Common myeloid progenitor, CD34-positive (primary cell): Measurements from ENCODE around the gene ATP2C2.
A peak's percentile ranks its signal among the peaks of the same experiment; 100 is the strongest.

Experiments used
- CTCF ChIA-PET: fragments of 350-600 bp; sonication (Branson Sonifier 250); formaldehyde crosslinking; loops from one replicate; lab custom pipeline; 2021; ENCODE audit warnings: antibody characterized with exemption; lab: Charles Lee
- POLR2A ChIA-PET: fragments of 350-600 bp; sonication (Branson Sonifier 250); formaldehyde crosslinking; loops from one replicate; lab custom pipeline; 2021; ENCODE audit warnings: antibody characterized with exemption; lab: Charles Lee
- DNase-seq, 3 donors: peaks; one replicate each; pipeline versions ENCODE4 v3.0.0 to v3.0.0-alpha.2; 2013
- H3K27ac ChIP-seq, 2 experiments: 1 replicate in 1 of 2; 2 replicates in 1 of 2; pipeline ENCODE4 v1.7.0; 2013; ENCODE audit warnings: inconsistent platforms in 2 of 2, low read length in 2 of 2, mild to moderate bottlenecking in 2 of 2, low read depth in 1 of 2, moderate library complexity in 1 of 2; ENCODE audit not compliant: severe bottlenecking in 2 of 2, insufficient read depth in 1 of 2, poor library complexity in 1 of 2
- H3K27me3 ChIP-seq, 5 experiments: replicated peaks in 2 of 5; 1 replicate in 3 of 5; 2 replicates in 2 of 5; pipeline versions ENCODE4 v1.6.1 to v1.7.0; 2013; ENCODE audit warnings: low read length in 4 of 5, mild to moderate bottlenecking in 2 of 5, moderate library complexity in 2 of 5, inconsistent platforms in 1 of 5; ENCODE audit not compliant: insufficient read depth in 5 of 5, control insufficient read depth in 4 of 5
- H3K36me3 ChIP-seq, 4 experiments: 1 replicate in 2 of 4; 2 replicates in 2 of 4; pipeline versions ENCODE4 v1.6.1 to v1.7.0; 2013; ENCODE audit warnings: low read length in 3 of 4, control low read depth in 1 of 4, mild to moderate bottlenecking in 1 of 4; ENCODE audit not compliant: control insufficient read depth in 4 of 4, insufficient read depth in 4 of 4
- H3K4me1 ChIP-seq, 4 experiments: 1 replicate in 3 of 4; 2 replicates in 1 of 4; pipeline versions ENCODE4 v1.6.1 to v1.7.1; 2013; ENCODE audit warnings: low read length in 3 of 4, mild to moderate bottlenecking in 3 of 4, control low read depth in 1 of 4, inconsistent platforms in 1 of 4, moderate library complexity in 1 of 4; ENCODE audit not compliant: control insufficient read depth in 4 of 4, insufficient read depth in 4 of 4; ENCODE audit errors: control extremely low read depth in 1 of 4
- H3K4me3 ChIP-seq, 7 experiments: 1 replicate in 4 of 7; 2 replicates in 3 of 7; pipeline versions ENCODE4 v1.5.1 to v1.7.0; 2013; ENCODE audit warnings: mild to moderate bottlenecking in 7 of 7, low read length in 6 of 7, moderate library complexity in 6 of 7, inconsistent platforms in 2 of 7, low read depth in 2 of 7, control low read depth in 1 of 7; ENCODE audit not compliant: insufficient read depth in 4 of 7, control insufficient read depth in 1 of 7; ENCODE audit errors: extremely low read depth in 1 of 7
- H3K9me3 ChIP-seq, 5 experiments: 1 replicate in 4 of 5; 2 replicates in 1 of 5; pipeline versions ENCODE4 v1.6.1 to v1.7.1; 2013; ENCODE audit warnings: low read length in 4 of 5, mild to moderate bottlenecking in 2 of 5, inconsistent platforms in 1 of 5, low read depth in 1 of 5, moderate library complexity in 1 of 5; ENCODE audit not compliant: control insufficient read depth in 4 of 5, insufficient read depth in 2 of 5; ENCODE audit errors: control extremely low read depth in 1 of 5
- WGBS: methylation state at CpG from one replicate; pipeline ENCODE4 v1.1.5; 2013; ENCODE audit not compliant: insufficient coverage; 5-methylcytosine and 5-hydroxymethylcytosine counted together

Gene ATP2C2

GRCh38 chr16:84484579-84485254 is 116.4 kb downstream of the ATP2C2 start:
- WGBS: 94% methylated on average over 13 of the region's 15 CpGs
- no peak overlapping the region for H3K27ac ChIP-seq
- H3K36me3 ChIP-seq: peaks cover 2 to 33% (median 9%) of the 10 kb centered on the region in 4 experiments
- H3K27me3 ChIP-seq: no peaks in the 10 kb centered on the region
- H3K9me3 ChIP-seq: no peaks in the 10 kb centered on the region
- H3K4me3 ChIP-seq: no peak overlapping the region
- H3K4me1 ChIP-seq: peaks cover 0 to 17% (median 2%) of the 10 kb centered on the region in 4 experiments
- POLR2A ChIA-PET: no interaction called here
- CTCF ChIA-PET: interaction anchor here (0.9 to 3.0 kb wide), 8 partner anchors 9 to 396 kb away, joined by 3 to 15 read pairs (median 5); no protein-coding TSS in a partner anchor
- peak in 2 of 3 donors; percentile 11 to 28 for DNase-seq

DNA sequence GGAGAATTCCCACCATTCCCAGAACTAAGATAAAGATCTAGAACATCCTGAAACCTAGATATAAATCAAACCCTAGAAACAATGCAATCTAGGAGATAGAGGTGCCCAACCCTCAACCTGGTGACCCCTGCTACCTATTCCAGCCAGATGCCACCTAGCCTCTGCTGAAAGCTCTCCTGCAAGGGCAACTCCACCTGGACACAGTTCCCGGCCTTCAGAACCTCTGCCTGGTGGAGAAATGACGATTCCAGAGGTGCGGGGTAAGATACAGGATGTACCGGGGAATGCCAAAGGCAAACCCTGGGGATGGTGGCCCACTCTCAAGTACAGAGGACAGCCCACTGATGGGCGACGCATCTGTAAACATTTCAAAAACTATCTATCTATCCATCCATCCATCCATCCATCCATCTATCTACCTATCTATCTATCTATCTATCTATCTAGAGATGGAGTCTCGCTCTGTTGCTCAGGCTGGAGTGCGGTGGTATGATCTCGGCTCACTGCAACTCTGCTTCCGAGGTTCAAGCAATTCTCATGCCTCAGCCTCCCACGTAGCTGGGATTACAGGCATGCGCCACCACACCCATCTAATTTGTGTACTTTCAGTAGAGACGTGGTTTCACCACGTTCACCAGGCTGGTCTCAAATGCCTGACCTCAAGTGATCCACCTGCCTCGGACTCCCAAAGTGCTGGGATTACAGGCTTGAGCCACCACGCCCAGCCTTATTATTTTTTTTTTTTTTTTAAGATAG is 117.1 kb downstream of the ATP2C2 start:
- Histone ChIP-seq H3K4me3 (no peak overlapping the region), H3K9me3 (no peaks in the 10 kb centered on the region), H3K4me1 (peaks cover 0 to 17% (median 2%) of the 10 kb centered on the region in 4 experiments), H3K27me3 (no peaks in the 10 kb centered on the region), H3K36me3 (peaks cover 4 to 27% (median 11%) of the 10 kb centered on the region in 4 experiments), H3K27ac (no peak overlapping the region)
- ChIA-PET POLR2A (no interaction called here), CTCF (interaction anchor here (1.6 to 2.7 kb wide), 3 partner anchors 9 to 209 kb away, joined by 3 to 7 read pairs (median 7); no protein-coding TSS in a partner anchor)
- 94% methylated on average over 15 of the region's 16 CpGs for WGBS
- no peak for DNase-seq

- Histone ChIP-seq H3K27ac (no peak overlapping the region), H3K9me3 (no peaks in the 10 kb centered on the region), H3K36me3 (peaks cover 4 to 25% (median 9%) of the 10 kb centered on the region in 4 experiments), H3K27me3 (no peaks in the 10 kb centered on the region), H3K4me3 (no peak overlapping the region), H3K4me1 (peaks cover 0 to 16% (median 2%) of the 10 kb centered on the region in 4 experiments)
- ChIA-PET POLR2A (no interaction called here), CTCF (interaction anchor here (0.8 to 2.7 kb wide), 3 partner anchors 9 to 209 kb away, joined by 3 to 7 read pairs (median 3); no protein-coding TSS in a partner anchor)
- DNase-seq: no peak
- 93% methylated on average over 14 of the region's 14 CpGs for WGBS
Measured at GRCh38 chr16:84486126-84486525, 117.8 kb downstream of the ATP2C2 start.

DNA sequence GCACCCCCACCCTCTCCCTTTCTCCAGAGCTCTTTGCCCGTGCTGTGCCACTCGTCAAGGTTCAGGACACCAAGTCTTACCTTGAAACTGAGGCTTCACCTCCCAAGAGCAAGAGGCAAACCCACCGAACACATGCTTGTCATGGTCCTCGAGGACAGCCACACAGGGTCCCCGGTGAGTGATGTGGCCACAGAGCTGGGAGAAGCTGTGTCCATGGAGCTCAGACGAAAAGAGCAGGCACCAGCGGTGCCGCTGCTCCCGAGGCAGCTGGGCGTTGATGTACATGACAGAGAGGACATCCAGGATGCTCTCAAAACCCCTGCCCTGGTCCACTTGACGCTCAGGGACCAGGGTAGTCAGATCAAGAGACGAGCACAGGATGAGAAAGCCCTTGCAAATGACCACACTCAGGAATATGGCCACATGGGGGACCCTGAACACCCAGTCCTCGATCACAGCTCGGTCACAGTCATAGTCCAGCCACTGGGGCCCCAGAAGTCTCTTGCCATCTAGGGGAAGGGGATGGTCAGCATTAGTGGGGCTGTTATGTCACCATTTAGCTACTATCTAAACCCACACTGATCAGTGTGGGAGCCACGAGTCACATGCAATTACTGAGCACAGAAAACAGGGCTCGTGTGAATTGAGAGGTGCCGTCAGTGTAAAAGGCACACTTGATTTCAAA is 118.4 kb downstream of the ATP2C2 start:
- 98% methylated on average over 11 of the region's 17 CpGs for WGBS
- H3K36me3 ChIP-seq: peaks cover 4 to 25% (median 9%) of the 10 kb centered on the region in 4 experiments
- H3K4me1 ChIP-seq: peaks cover 0 to 12% (median 2%) of the 10 kb centered on the region in 4 experiments
- H3K27me3 ChIP-seq: no peaks in the 10 kb centered on the region
- POLR2A ChIA-PET: no interaction called here
- no peak overlapping the region for H3K4me3 ChIP-seq
- DNase-seq: no peak
- CTCF ChIA-PET: interaction anchor here (0.8 to 2.7 kb wide), 4 partner anchors 8 to 210 kb away, joined by 3 to 7 read pairs (median 3); no protein-coding TSS in a partner anchor
- no peaks in the 10 kb centered on the region for H3K9me3 ChIP-seq
- no peak overlapping the region for H3K27ac ChIP-seq

DNA sequence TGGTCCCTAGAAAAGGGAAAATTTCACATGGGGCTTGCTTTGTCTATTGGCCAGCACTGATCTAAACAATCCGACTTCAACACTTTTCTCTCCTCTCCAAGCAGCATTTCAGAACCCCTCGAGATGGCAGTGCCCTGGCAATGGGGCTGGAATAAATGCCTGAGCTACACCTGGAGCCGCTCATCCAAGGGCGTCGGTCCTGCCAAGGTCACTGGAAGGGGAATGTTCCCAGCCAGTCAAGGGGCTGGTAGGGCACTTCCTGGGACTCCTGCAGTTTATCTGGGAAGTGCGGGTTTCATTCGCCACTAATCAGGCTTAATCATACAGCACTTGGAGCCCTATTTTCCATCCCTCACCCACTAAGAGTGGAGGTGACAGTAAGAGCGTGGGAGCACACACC is 119.0 kb downstream of the ATP2C2 start:
- DNase-seq: no peak
- POLR2A ChIA-PET: no interaction called here
- no peaks in the 10 kb centered on the region for H3K27me3 ChIP-seq
- H3K4me1 ChIP-seq: peaks cover 0 to 5% (median 0%) of the 10 kb centered on the region in 4 experiments
- no peaks in the 10 kb centered on the region for H3K9me3 ChIP-seq
- CTCF ChIA-PET: interaction anchor here (1.2 to 2.7 kb wide), 2 partner anchors 9 to 211 kb away, joined by 3 to 7 read pairs; no protein-coding TSS in a partner anchor
- no peak overlapping the region for H3K27ac ChIP-seq
- 96% methylated on average over 5 of the region's 8 CpGs for whole genome bisulfite sequencing
- H3K4me3 ChIP-seq: no peak overlapping the region
- peaks cover 4 to 25% (median 9%) of the 10 kb centered on the region in 4 experiments for H3K36me3 ChIP-seq

- H3K4me1 ChIP-seq: no peaks in the 10 kb centered on the region
- no peak for DNase-seq
- ChIA-PET POLR2A (no interaction called here), CTCF (interaction anchor here (0.6 to 1.3 kb wide), 2 partner anchors 261 to 405 kb away, joined by 3 read pairs; no protein-coding TSS in a partner anchor)
- whole genome bisulfite sequencing: 89% methylated on average over 8 of the region's 8 CpGs
- no peak overlapping the region for H3K4me3 ChIP-seq
- peaks cover 2 to 12% (median 3%) of the 10 kb centered on the region in 5 experiments for H3K9me3 ChIP-seq
- H3K36me3 ChIP-seq: peaks cover 10 to 37% (median 16%) of the 10 kb centered on the region in 4 experiments
- no peaks in the 10 kb centered on the region for H3K27me3 ChIP-seq
- H3K27ac ChIP-seq: no peak overlapping the region
Measured at GRCh38 chr16:84489131-84489530, 120.8 kb downstream of the ATP2C2 start.
